ENCODE results near the gene LMX1B.

LMX1B gene

DNA sequence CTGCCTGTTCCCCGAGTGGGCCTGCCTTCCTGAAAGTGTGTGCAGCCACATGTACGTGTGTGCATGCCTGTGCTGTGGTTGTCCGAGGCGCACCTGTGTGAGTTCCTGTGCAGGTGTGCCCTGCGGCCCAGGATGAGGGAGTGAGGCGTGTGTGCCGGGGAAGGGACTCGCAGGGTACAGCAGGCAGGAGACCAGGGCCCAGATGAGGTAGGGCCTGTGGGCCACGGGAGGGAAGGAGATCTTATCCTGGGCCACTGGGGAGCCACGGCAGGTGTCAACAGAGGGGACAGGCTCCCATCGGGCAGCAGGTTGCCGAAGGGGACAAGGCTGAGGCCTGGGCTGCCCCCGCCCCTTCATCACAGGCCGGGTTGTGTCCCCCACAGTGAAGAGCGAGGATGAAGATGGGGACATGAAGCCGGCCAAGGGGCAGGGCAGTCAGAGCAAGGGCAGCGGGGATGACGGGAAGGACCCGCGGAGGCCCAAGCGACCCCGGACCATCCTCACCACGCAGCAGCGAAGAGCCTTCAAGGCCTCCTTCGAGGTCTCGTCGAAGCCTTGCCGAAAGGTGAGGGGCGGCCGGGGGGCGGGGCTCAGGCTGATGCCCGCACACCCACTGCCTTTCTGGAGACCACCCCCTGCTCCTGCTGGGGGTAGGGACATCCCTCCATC is 79.2 kb downstream of the LMX1B start:
- Histone ChIP-seq H3K27me3 (ENCODE audit: insufficient read depth, low read length) (peaks cover 53% of the 10 kb centered on the region), H3K36me3 (ENCODE audit: insufficient read depth, low read length) (no peaks in the 10 kb centered on the region), H3K4me3 (ENCODE audit: low read length) (no peak overlapping the region), H2AFZ (ENCODE audit: low read depth, low read length) (no peak overlapping the region), H3K9me3 (ENCODE audit: low read length) (no peaks in the 10 kb centered on the region), H3K4me1 (ENCODE audit: insufficient read depth, low read length) (no peaks in the 10 kb centered on the region)

DNA sequence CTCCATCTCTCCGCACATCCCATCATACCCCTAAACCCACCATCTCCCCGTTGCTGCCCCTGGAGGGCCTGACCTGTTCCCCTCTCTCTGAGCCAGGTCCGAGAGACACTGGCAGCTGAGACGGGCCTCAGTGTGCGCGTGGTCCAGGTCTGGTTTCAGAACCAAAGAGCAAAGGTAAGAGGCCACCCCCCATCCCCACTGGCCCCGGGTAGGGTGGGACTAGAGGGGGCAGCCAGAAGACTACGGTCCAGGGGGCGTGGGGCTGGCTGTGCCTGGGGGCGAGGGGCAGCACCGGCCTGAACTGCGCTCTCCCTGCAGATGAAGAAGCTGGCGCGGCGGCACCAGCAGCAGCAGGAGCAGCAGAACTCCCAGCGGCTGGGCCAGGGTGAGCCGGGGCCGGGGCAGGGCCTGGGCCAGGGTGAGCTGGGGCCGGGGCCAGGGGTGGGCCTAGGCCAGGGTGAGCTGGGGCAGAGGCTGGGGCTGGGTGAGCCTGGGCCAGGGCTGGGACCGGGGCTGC is 79.8 kb downstream of the LMX1B start:
- no peak overlapping the region for H3K4me3 ChIP-seq (ENCODE audit: low read length)

GRCh38 chr9:126694206-126695081 is 80.7 kb downstream of the LMX1B start:
- Histone ChIP-seq H3K4me1 (ENCODE audit: insufficient read depth, low read length) (no peaks in the 10 kb centered on the region), H3K4me3 (ENCODE audit: low read length) (no peak overlapping the region), H3K9me3 (ENCODE audit: low read length) (no peaks in the 10 kb centered on the region), H3K27me3 (ENCODE audit: insufficient read depth, low read length) (peaks cover 67% of the 10 kb centered on the region), H3K36me3 (ENCODE audit: insufficient read depth, low read length) (no peaks in the 10 kb centered on the region), H2AFZ (ENCODE audit: low read depth, low read length) (no peak overlapping the region)

More for the DNA sequence above, 79.8 kb downstream of the LMX1B start:
- Histone ChIP-seq H3K36me3 (ENCODE audit: insufficient read depth, low read length) (no peaks in the 10 kb centered on the region), H3K4me1 (ENCODE audit: insufficient read depth, low read length) (no peaks in the 10 kb centered on the region), H2AFZ (ENCODE audit: low read depth, low read length) (no peak overlapping the region), H3K27me3 (ENCODE audit: insufficient read depth, low read length) (peaks cover 58% of the 10 kb centered on the region), H3K9me3 (ENCODE audit: low read length) (no peaks in the 10 kb centered on the region)

DNA sequence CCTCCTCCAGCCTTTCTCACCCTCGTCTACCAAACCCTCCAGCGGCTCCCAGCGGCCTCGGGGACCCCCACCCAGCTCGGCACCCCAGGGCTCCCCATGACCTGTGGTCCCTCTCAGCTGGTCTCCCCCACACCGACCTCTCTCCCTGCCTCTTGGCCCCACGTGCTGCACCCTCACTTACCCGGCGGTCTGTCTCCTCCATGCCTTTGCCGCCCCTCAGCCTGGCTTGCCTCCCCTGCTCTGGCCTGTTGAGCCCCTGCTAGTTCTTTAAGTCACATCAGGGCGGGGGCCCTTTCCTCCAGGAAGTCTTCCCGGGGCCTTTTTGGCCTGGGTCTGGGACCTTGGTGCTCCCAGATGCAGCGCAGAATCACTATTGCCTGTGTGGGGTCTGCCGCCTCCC is 81.5 kb downstream of the LMX1B start:
- Histone ChIP-seq H3K27me3 (ENCODE audit: insufficient read depth, low read length) (peaks cover 70% of the 10 kb centered on the region), H3K4me3 (ENCODE audit: low read length) (no peak overlapping the region), H3K36me3 (ENCODE audit: insufficient read depth, low read length) (no peaks in the 10 kb centered on the region), H3K9me3 (ENCODE audit: low read length) (no peaks in the 10 kb centered on the region), H2AFZ (ENCODE audit: low read depth, low read length) (no peak overlapping the region), H3K4me1 (ENCODE audit: insufficient read depth, low read length) (no peaks in the 10 kb centered on the region)

DNA sequence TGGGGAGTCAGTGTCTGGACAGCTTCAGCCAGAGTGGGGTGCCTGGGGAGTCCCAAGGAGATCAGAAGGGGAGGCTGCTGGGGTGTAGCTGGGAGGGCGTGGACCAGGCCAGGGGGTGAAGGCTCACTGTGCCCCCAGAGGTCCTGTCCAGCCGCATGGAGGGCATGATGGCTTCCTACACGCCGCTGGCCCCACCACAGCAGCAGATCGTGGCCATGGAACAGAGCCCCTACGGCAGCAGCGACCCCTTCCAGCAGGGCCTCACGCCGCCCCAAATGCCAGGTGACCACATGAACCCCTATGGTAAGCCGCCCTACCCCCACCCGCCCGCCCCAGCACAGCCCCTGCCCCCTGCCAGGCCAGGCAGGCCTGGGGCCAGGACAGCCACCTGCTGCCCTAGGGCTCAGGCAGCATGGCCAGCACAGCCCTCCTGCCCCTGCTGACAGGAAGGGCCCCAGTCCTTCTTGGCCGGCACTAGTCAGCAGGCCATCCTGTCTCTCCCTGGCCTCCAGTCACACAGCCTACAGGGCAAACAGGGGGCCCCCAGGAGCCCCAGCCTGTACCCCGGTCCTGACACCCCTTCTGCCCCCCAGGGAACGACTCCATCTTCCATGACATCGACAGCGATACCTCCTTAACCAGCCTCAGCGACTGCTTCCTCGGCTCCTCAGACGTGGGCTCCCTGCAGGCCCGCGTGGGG is 82.1 kb downstream of the LMX1B start:
- Histone ChIP-seq H2AFZ (ENCODE audit: low read depth, low read length) (no peak overlapping the region), H3K4me1 (ENCODE audit: insufficient read depth, low read length) (no peaks in the 10 kb centered on the region), H3K36me3 (ENCODE audit: insufficient read depth, low read length) (no peaks in the 10 kb centered on the region), H3K4me3 (ENCODE audit: low read length) (no peak overlapping the region), H3K9me3 (ENCODE audit: low read length) (no peaks in the 10 kb centered on the region), H3K27me3 (ENCODE audit: insufficient read depth, low read length) (peaks cover 68% of the 10 kb centered on the region)

GRCh38 chr9:126696401-126697145 is 82.8 kb downstream of the LMX1B start:
- Histone ChIP-seq H3K4me3 (ENCODE audit: low read length) (no peak overlapping the region), H3K4me1 (ENCODE audit: insufficient read depth, low read length) (no peaks in the 10 kb centered on the region), H3K27me3 (ENCODE audit: insufficient read depth, low read length) (peaks cover 66% of the 10 kb centered on the region), H2AFZ (ENCODE audit: low read depth, low read length) (no peak overlapping the region), H3K9me3 (ENCODE audit: low read length) (no peaks in the 10 kb centered on the region), H3K36me3 (ENCODE audit: insufficient read depth, low read length) (no peaks in the 10 kb centered on the region)

DNA sequence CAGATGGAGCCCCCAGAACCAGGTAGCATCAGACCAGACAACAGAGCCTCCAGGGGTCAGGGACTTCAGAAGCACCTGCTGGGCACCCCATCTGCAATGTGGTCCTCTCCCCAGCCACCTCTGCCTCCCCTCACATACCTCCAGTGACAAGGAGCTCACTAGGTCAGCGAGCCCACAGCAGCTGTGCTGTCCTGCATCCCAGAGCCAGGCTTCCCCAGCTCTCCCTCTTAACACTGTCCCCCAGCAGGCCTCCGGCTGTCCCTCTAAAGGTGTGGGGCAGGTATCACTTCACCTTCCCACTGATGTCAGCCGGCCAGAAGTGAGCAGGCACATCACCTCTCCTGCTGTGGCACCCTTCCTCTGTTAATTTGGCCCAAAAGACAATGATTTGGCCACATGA is 83.6 kb downstream of the LMX1B start:
- Histone ChIP-seq H3K4me3 (ENCODE audit: low read length) (no peak overlapping the region), H3K27me3 (ENCODE audit: insufficient read depth, low read length) (peaks cover 65% of the 10 kb centered on the region), H2AFZ (ENCODE audit: low read depth, low read length) (no peak overlapping the region), H3K9me3 (ENCODE audit: low read length) (no peaks in the 10 kb centered on the region), H3K4me1 (ENCODE audit: insufficient read depth, low read length) (no peaks in the 10 kb centered on the region), H3K36me3 (ENCODE audit: insufficient read depth, low read length) (no peaks in the 10 kb centered on the region)

DNA sequence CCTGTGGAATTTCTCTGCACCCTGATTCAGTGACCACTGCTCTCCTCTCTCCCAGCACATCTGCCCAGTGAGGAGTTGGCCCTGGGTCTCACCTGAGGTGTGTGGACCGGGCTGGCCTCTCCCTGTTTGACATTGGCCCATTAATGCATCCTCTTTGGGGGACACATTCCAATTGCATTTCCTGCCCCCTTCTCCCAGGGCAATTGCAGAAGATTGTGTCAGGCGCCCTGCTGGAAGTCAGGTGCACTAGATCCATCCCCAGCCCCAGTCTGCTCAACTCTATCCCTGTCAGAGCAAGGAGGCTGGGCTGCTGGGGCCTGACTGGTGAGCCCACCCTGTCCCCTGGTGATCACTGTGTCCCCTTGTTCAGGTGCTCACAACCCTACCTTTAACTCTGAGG is 84.5 kb downstream of the LMX1B start:
- H3K36me3 ChIP-seq (ENCODE audit: insufficient read depth, low read length): no peaks in the 10 kb centered on the region
- H3K9me3 ChIP-seq (ENCODE audit: low read length): no peaks in the 10 kb centered on the region
- no peaks in the 10 kb centered on the region for H3K4me1 ChIP-seq (ENCODE audit: insufficient read depth, low read length)
- H3K27me3 ChIP-seq (ENCODE audit: insufficient read depth, low read length): peaks cover 60% of the 10 kb centered on the region
- H3K4me3 ChIP-seq (ENCODE audit: low read length): no peak overlapping the region
- H2AFZ ChIP-seq (ENCODE audit: low read depth, low read length): no peak overlapping the region

DNA sequence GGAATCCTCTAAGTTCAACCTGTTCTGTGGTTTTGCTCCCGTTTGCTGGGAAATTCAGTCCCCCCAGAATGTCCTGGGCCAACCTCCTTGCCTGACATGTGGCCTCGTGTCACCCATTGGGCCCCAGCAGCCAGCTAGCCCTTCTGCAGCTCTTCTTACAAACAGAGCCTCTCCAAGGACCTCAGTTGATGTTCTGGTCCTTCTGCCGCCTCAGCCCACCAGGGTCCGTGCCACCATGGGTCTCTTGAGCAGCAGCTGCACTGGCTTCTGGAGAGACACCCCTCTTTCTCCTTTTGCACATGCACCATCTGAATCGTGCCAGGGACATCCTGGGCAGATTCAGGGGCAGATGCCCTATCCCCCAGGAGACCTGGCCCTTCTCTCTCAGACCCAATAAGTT is 85.0 kb downstream of the LMX1B start:
- Histone ChIP-seq H3K4me1 (ENCODE audit: insufficient read depth, low read length) (no peaks in the 10 kb centered on the region), H2AFZ (ENCODE audit: low read depth, low read length) (no peak overlapping the region), H3K9me3 (ENCODE audit: low read length) (no peaks in the 10 kb centered on the region), H3K27me3 (ENCODE audit: insufficient read depth, low read length) (peaks cover 59% of the 10 kb centered on the region), H3K4me3 (ENCODE audit: low read length) (no peak overlapping the region), H3K36me3 (ENCODE audit: insufficient read depth, low read length) (no peaks in the 10 kb centered on the region)

DNA sequence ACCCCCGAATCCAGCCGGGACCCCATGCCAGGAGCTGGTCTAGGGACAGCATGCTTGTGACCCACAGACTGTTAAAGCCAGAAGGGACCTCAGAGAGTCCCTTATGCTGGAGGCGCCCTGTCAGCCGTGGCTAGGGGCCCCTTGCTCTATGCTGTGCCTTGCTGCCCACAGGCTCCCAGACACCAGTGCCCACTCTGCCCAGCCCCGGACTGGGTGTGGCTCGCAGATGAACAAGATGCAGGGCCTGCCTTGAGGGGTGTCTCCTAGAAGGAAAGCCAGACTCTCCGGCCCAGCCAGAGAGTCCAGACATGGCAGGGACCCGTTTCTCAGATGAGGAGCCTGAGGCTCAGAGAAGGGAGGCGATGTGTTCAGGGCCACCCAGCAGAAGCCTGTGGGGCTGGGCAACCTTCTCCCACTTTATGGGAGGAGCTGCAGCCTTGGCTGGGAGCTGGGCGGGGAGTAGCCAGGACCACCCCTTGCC is 85.7 kb downstream of the LMX1B start:
- H3K4me1 ChIP-seq (ENCODE audit: insufficient read depth, low read length): no peaks in the 10 kb centered on the region
- H3K36me3 ChIP-seq (ENCODE audit: insufficient read depth, low read length): no peaks in the 10 kb centered on the region
- H3K27me3 ChIP-seq (ENCODE audit: insufficient read depth, low read length): peaks cover 54% of the 10 kb centered on the region
- H3K9me3 ChIP-seq (ENCODE audit: low read length): no peaks in the 10 kb centered on the region
- no peak overlapping the region for H3K4me3 ChIP-seq (ENCODE audit: low read length)
- no peak overlapping the region for H2AFZ ChIP-seq (ENCODE audit: low read depth, low read length)

DNA sequence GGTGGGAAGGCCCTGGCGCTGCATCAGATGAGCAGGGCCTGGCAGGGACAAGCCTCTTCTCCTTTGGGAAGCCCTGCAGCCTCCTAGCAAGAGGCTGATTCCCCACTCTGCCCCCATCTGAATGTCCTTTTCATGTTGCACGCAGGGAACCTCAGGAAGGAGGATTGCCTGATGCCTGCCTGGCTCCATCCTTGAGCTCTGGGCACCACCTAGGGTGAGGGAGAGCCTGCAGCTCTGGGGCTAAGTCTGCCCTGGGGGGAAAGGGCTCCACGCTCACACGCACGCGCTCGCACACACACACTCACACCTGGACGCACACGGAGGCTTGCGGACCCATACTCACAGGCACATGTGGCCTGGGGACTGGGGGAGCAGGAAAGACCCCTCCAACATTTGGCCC is 86.6 kb downstream of the LMX1B start:
- Histone ChIP-seq H2AFZ (ENCODE audit: low read depth, low read length) (no peak overlapping the region), H3K36me3 (ENCODE audit: insufficient read depth, low read length) (no peaks in the 10 kb centered on the region), H3K9me3 (ENCODE audit: low read length) (no peaks in the 10 kb centered on the region), H3K4me1 (ENCODE audit: insufficient read depth, low read length) (no peaks in the 10 kb centered on the region), H3K27me3 (ENCODE audit: insufficient read depth, low read length) (peaks cover 48% of the 10 kb centered on the region), H3K4me3 (ENCODE audit: low read length) (no peak overlapping the region)

DNA sequence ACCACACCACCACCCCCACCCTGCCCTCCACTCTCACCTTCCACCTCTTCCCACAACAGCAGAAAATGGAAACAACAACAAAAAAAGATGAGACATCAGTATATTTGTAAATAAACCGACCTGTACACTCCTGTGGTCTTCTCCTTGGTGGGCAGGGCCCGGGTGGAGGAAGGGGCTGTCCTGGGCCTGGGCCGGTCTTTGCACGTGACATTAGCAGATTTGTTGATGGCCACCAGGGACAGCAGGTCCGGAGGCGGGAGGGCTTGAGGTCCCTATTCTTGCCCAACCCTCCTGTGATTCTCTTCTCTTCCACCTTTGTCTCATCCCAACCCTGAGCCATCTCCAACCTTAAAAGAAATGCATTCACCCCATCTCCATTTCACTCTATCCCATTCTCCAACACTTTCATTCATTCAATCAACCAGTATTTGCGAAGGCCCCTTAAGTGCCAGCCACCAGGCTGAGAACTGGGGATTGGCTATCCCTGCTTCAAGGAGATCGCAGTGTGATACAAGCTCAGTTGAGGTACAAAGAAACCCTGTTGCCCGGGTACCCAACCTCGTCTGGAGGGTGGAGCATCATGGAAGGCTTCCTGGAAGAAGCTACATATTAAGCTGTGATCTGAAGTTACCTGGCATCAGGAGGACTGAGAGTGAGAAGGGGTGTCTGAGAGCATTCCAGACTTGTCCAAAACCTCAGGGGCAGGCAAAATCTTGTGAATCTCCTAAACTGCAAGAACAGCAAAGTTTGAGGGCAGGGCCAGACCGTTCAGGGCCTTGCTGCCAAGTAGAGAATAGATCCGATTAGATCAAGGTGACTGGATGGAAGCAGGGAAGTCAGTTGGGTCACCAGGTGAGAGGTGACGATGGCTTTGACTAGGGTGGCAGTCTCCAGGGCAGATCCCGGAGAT is 87.4 kb downstream of the LMX1B start:
- Histone ChIP-seq H3K4me1 (ENCODE audit: insufficient read depth, low read length) (no peaks in the 10 kb centered on the region), H2AFZ (ENCODE audit: low read depth, low read length) (no peak overlapping the region), H3K36me3 (ENCODE audit: insufficient read depth, low read length) (no peaks in the 10 kb centered on the region), H3K9me3 (ENCODE audit: low read length) (no peaks in the 10 kb centered on the region), H3K27me3 (ENCODE audit: insufficient read depth, low read length) (peaks cover 41% of the 10 kb centered on the region), H3K4me3 (ENCODE audit: low read length) (no peak overlapping the region)
